ENCODE measurements around the gene YEATS2.

GRCh38 chr3:183797996-183798395 lies 100.4 kb downstream of the YEATS2 start:
- no peak for TF ChIP-seq RFX5 (IDR thresholded peaks at IDR 0.05)
- TF ChIP-seq, protein P1, sequence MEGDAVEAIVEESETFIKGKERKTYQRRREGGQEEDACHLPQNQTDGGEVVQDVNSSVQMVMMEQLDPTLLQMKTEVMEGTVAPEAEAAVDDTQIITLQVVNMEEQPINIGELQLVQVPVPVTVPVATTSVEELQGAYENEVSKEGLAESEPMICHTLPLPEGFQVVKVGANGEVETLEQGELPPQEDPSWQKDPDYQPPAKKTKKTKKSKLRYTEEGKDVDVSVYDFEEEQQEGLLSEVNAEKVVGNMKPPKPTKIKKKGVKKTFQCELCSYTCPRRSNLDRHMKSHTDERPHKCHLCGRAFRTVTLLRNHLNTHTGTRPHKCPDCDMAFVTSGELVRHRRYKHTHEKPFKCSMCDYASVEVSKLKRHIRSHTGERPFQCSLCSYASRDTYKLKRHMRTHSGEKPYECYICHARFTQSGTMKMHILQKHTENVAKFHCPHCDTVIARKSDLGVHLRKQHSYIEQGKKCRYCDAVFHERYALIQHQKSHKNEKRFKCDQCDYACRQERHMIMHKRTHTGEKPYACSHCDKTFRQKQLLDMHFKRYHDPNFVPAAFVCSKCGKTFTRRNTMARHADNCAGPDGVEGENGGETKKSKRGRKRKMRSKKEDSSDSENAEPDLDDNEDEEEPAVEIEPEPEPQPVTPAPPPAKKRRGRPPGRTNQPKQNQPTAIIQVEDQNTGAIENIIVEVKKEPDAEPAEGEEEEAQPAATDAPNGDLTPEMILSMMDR (IDR thresholded peaks at IDR 0.05) = no peak
- TF ChIP-seq MAX (IDR thresholded peaks at IDR 0.05) = no peak
- no peak for TF ChIP-seq CBX2 (IDR thresholded peaks at IDR 0.05; ENCODE audit: borderline replicate concordance, low read depth)
- no peak for TF ChIP-seq MYC (IDR thresholded peaks at IDR 0.05; ENCODE audit: borderline replicate concordance, low read length)
- no peak for TF ChIP-seq ELK1 (IDR thresholded peaks at IDR 0.05; ENCODE audit: low read depth, low read length)
- no peak for TF ChIP-seq HOXB5 (CRISPR knock-in tag; IDR thresholded peaks at IDR 0.05)
